GM21576 (cell line): ENCODE measurements around the gene SLC6A11.

ENCODE experiments used
- ATAC-seq: cut with Tn5 transposase; IDR thresholded peaks from one replicate; pipeline ENCODE4 v1.9.1; 2021; ENCODE audit warnings: mild to moderate bottlenecking, moderate library complexity; ENCODE audit not compliant: unreplicated experiment

Gene SLC6A11

DNA sequence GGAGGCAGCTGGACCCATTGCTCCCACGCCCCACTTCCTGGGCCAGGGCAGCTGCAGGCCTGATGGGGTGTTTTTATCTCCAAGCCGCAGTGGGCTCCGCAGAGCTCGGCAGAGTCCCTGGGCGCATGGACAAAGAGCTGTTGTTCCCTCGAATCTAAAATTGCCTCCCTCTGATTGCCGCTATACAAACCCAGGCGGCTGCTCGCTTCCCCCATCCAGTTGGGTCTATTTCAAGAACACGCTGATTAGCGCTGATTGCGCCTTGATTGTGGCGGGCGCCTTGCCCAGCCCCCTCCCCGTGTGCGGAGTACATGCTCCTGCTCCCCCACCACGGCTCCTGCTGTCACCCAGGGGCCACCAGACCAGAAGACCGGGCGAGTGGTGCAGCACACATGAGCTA lies 133.2 kb downstream of the SLC6A11 start:
- no peak for ATAC-seq

DNA sequence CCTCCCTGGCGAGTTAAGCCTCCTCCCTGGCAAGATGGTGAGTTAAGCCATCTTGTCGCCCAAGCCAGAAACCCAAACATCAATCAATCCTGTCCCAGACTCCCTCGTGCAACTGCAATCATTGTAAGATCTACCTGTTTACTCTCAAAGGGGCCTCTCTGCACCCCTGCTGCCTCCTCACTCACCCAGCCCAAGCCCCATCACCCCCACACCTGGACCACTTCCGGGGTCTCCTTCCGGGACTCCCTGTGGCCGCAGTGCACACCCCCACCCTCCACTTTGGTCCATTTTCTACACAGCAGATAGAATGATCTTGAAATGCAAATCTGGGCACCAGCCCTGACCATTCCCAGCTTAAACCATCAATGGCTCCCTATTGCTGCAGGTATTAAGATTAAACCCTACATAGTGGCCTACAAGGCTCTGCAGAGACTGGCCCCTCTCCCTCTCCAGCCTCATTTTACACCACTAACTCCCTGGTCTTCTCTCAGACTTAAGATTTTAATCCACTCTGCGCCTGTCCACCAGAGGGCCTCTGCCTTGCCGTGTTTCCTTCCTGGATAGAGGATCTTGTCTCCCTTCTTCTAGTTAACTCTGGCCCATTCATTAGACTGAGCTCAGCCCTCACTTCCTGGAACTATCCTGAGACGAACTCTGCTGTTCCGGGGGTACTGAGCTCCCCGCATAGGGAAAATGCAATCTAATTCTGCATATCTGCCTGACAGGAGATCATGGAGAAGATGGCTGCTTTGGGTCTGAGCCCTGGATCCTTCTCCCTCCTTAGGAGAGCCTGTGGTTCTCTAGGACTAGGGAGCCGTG lies 134.7 kb downstream of the SLC6A11 start:
- ATAC-seq = no peak

DNA sequence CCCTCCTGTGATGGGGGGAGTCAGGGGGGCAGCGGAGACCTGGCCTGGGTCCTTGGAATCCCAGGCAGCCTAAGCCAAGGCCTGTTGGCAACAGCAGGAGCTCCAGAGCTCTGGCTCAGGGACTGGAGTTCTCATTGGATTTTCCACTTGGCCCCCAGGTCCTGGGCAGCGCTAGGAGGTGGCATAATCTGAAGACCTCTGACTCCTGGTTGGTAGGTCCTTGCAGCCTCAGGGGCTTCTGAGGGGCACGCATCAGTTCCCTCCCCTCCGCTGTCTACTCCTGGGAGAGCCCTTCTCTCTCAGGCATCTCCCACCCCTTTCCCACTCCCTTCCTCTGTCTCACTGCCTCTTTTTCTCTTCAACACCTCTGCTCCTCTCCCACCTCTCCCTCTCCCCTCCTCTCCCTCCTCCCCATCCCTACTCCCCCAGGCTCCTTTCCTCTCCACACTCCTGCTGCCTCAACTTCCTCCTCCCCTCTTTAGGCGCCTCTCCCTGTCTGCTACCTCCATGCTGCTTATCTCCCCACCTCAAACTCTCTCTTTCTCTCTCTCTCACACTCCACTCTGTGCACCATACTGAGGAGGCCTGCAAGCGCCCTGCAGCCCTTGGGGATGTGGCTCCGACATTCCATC lies 135.4 kb downstream of the SLC6A11 start:
- ATAC-seq = no peak

DNA sequence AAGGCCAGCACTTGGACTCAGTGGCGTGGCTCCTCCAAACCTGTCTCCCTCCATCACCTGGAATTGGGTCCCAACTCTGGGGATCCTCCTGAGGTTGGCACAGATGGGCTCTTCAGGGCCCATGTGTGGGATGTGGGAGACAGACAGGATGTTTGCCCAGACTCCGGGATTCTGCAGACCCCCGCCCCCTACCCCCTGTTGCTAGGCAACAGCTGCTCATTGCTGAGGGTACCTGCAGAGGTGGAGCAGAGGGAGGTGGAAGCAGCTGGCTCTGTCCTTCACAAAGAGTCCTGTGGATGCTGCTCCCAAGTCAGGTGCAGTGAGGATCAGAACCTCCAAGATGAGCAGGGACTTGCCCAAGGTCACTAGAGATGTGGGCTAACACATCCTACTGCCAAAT lies 136.5 kb downstream of the SLC6A11 start:
- ATAC-seq = no peak

DNA sequence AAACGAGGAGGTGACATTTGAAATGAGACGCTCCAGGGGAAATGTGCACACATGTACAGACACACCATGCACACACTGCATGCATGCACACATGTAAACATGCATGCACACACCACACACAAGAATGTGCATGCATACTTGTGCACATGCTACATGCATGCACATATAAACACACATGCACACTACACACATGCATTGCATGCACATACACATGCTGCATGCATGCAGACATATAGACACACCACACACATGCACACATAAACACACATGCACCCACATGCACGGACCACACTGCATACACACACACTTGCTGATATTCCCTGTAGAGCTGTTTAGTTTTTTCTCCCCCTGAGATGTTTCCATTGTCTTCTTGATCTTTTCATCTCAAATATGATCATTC lies 138.7 kb downstream of the SLC6A11 start:
- no peak for ATAC-seq

DNA sequence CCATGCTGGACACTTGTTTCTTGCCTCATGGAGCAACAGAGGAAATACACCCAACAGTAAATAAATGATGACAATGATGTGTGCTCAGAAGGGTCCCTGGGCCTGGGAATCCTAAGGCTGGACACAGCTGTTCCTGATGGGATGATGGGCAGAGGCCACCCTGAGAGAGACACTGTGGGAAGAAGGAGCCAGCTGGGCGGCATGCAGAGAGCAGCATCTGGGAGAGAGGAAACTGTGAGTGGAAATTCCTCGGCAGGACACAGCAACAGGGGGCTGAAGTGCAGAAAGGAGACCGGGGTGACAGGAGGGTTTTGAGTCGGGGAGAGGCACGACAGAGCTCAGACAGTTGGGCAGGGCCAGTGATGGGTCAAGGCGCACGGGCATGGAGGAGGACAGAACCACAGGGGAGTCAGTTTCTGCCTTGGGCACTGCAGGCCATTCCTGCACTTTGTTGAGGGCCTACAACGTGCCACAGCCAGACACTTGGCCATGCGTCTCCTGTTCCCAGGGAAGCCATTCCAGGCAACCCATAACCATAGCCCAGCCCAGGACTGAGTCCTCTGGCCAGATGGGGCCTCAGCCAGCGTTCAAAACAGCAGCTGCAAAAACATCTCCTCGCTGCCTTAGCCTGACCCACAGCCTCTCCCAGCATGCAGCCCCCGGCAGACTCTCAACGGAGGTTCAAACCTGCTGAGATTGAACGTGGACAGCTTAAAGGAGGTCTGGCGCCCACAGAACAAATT lies 139.9 kb downstream of the SLC6A11 start:
- ATAC-seq = no peak

DNA sequence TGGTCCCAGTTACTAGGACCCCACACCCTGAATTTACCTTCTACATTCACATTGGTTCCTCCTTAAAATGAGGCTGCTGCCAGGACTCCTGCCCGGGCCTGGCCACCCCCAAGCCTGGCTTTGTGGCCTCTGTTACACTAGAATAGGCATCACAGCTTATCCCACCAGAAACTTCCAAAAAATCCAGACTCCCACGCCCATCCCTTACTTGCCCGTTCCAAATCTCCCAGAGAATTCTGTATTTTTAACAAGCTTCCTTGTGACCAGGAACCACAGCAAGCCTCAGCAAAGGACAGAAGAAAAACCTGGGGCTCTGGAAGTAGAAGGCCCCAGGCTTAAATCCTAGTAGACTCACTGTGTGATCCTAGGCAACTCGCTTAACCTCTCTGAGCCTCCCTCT lies 140.5 kb downstream of the SLC6A11 start:
- ATAC-seq = no peak

DNA sequence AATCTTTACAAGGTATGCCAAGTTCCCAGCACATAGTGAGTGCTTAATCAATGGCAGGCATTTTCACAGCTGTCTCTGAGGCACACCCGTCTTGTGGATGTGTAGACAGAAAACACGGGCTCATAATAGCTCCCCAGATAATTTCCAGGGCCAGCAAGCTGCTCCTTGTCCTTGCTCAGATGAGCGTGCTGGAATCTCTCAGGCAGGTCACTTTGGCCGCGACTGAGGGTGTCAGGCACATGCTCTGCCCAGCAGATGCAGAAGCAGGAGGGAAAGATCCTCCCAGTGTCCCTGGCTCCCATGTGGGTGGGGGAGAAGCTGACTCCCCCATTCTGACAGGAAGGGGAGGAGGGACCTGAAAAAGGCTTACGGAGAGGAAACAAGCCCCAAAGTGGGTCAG lies 141.0 kb downstream of the SLC6A11 start:
- no peak for ATAC-seq

DNA sequence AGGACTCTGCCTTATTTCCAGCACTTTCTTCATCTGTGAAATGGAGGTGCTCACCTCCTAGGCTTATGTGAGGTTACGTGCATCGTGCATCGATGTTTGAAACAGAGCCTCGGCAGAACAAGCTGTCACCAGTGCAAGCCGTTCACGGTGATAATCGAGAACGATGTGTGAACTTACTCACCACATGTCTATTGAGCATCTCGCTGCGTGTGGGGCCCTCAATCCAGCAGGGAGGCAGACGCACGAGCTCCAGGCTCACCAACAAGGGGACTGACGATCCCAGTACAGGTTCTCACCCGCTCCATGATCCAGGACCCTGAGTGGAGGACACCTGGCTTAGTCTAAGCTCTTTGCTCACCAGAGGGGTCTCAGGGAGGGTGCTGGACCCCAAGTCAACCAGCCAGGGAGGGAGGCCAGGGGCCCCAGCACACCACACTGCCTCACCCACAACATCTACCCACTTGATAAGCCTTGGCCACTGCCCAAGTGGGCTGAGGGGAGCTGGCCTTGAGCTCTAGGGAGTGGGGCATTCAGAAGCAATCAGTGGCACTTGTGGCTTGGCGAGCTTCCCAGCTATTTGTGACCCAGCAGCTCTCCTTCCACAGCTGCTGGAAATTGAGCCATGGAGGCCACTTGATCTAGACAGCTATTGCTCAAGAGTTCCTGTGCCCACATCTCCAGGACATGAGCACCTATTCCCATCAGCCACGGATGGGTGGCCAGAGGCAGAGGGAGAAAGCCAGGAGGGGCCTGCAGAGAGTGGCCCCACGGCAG lies 142.1 kb downstream of the SLC6A11 start:
- ATAC-seq = no peak

DNA sequence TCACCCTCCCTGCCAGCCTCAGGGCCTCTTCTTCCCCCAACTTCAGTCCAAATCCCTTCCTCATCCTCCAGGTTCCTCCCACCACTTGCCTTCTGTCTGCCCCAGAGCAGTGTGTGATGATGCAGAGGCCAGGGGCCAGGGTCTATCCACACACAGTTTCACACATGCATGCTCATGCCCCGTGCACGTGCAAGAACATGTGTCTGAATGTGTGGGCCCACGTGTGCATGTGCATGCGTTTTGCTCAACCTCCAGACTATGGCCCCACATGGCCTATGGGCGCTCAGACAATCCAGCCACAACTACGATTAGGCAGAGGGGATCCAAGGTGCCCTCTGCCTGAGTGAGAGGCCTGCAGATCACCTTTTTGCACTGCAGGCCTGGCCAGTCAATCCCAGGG lies 144.2 kb downstream of the SLC6A11 start:
- no peak for ATAC-seq

DNA sequence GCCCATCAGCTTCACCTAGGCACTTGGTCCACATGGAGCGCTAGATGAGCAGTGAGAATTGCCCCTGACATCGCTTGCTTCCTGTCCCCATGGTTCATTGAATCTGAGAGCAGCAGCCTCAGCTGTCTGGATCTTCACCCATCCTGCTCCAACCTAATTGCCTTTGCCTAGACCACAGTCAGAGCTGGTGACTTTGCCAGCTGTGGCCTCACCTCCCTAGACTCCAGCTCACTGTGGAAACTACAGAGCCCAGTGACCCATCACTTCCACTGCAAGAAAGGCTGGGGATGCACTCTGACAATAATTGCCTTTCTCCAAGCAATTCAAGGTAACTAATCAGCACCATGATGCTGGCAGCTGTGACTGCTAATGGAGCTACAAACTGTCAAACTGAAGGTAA lies 145.9 kb downstream of the SLC6A11 start:
- ATAC-seq = no peak

DNA sequence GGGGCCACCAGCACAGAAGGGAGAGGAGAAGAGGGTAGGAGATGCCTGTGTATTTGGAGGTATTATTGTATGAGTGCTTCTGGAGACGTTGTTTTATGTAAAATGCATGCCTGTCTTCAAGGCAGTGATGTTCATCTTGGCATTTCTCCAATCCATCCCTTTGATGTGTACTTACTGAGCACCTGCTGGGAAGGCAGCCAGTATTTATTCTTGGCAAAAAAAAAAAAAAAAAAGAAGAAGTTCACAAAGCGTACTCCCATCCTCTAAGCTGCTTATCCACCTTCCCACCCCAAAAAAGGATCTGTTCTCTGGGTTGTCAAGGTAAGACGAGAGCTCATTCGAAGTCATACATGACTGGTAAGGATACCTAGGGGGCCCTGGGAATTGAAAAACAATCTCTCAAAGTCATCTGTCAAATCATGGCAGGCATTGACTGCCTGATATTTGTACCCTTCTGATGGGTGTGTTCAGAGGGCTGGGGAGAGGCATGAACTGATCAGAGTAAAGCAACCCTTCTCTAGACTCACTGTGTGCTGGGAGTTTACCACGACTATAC lies 146.5 kb downstream of the SLC6A11 start:
- no peak for ATAC-seq

DNA sequence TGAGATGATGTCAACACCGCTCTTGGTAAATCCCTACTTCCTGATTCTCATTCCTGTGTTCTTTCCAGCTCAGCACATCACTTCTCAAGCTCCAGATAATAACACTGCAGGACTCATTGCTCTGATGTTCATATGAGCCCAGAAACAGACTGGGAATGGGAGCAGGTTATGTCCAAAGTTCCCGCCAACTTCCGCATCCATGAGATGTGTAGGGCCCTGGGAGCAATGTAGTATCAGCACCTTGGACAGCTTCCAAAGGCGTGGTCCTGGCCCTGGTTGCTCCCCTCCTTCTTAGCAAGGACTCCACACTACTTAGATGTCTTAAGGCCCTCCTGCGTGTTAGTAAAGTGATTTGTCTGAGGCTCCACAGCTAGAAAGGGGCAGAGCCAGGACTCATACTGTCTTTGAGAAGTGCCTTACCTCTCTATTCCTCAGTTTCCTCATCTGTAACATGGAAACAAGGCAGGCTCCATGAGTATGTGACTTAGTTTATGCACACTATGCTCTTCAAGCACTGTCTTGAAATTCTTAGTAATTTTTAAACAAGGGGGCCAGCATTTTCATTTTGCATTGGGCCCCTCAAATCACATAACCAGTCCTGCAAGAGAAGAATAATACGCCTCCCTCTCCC lies 148.6 kb downstream of the SLC6A11 start:
- ATAC-seq = no peak

DNA sequence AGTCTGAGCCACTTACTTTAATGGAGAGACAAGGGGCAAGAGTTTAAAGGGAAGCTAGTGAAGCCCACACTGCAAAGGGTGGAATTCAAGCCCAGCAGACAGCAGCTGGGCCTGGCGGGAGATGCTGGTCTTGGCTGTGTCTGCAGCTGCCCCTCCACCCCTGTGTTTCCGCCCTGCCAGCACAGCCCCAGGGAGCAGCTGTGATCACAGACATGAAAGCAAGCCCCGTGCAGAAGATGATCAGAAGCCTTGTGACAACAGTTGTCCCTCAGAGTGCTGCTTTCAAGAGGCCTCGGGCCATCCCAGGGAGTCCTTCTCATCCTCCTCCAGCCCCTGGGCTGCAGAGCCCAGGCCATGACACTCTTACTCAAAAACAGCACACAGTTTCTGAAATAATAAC lies 152.4 kb downstream of the SLC6A11 start:
- ATAC-seq = no peak

DNA sequence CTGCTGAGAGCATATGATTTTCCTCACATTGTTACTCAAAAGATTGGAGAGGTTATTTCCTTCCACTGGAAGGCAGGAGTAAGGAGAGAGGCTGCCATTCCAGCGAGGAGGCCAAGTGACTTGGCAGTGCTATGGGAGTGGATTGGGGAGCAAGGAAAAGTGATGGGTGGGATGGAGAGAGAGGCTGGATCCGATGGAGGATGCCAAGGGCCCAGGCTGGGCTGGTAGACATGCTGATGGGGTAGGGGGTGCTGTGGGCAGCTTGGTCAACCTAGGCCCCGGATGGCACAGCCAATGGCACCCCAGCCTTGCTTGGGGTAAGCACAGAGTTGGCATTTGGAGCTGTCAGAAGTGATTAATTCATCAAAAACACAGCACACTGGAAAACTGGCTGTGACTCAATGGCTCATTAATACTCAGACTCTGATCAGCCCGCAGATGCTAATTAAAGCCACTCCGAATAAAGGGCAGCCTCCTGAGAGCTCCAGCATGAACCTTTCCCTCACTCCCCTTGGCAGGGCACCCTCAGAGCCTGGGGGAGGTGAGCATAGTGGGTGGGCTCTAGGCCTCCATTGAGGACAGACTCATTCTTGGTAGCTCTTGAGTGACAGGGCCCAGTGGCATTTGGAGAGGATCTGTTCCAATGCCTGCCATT lies 154.4 kb downstream of the SLC6A11 start:
- no peak for ATAC-seq

DNA sequence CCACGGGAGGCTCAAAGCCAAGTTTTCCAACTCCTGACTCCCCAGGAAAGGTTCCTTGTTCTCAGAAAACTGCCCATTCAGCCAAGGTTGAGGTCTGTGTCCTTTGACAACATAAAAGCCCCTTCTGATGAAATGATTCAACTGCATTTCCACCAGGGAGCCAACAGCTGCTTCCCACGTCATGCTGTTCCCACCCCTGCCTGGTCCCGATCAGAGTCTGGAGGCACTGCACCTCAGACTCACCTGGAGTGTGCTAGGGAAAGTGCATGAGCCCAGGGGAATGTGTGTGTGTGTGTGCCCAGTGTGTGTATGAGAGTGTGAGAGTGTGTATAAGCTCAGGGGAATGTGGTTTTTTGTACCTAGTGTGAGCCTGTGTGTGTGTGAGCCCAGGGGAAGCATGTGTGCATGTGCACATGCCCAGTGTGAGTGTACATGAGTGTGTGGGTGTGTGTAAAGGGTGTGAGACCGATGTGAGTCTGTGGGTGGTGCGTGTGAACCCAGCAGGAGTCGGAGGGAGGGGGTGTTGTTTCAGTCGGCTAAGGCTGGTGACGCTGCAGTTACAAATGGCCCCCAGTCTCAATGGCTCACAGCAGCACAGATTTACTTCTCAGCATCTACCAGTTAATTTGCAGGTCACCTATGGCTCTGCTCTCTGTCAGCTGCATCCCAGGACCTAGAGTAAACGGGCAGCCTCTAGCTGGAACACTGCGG lies 156.2 kb downstream of the SLC6A11 start:
- no peak for ATAC-seq

DNA sequence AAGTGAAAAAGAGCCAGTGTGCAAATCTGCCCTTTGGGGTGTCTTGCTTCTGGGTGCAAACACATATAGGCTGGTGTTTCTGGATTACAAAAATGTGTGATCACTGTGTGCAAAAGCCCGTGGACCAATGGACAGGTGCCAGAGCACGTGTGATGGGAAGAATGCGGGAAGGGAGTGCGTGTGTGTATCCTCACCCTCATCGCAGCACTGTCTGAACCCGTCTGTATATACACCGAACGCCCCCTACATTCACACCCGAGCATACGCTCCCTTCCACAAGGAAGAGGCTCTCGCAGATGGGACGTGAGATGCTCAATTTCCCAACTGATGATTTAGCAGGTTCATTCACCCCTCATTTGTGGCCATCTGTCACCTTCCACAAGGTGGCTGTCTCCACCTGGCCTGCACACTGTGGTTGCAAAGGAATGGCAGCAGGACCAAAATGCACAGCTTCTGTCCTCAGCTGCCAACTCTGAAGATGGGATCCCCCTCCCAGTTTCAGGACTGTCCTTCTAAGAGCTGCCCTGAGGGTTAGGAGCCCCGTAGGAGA lies 157.1 kb downstream of the SLC6A11 start:
- no peak for ATAC-seq

DNA sequence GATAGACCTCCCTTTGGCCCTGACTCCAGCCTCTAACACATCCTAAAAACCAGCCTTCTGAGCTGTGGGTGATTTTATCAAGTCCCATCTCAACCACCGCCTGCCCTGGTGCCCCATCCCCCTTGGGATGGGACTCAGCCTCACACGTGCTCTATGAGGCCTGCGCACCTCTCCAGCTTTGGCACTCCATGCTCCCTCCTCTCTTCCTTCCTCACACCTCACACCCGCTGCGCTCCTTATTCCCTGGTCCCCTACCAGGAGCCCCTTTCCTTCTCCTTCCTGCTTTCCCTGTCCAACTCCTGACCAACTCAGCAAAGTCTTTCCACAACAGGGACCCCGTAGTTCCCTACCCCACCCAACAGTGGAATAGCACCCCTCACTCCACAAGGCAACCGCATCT lies 158.1 kb downstream of the SLC6A11 start:
- no peak for ATAC-seq

DNA sequence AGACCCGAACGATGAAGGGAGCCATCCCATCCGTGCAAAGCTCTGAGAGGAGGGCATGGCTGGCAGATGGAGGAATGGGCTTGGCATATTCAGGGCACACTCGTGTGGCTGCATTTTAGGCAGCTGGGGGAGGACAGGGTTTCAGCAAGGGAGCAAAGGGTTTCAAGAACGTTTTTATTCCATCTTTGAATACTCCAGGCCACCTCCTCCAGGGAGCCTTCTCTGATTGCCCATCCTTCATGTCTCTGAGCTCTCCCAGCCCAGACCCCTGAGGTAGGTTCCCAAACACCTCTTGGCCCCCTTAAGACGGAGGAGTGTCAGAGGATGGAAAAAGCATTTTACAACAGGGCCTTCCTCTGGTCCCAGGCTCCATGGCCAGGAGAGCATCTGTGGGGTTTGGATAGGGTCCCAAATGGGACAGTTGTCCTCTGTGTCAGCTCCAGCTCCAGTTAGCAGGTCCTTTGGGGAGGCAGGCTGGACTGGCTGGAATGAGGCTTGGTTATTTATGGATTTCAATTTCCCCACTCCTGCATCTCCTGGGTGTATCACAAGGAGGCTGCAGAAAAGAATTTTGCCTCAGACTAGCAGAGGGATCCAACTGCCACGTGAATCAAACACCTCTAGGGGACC lies 158.8 kb downstream of the SLC6A11 start:
- no peak for ATAC-seq
